Measurements from ENCODE around the gene SMOC2. TPM values are rescaled to one million over a fixed set of nuclear protein-coding genes. Genes with fewer than 3 reads are reported as not detected.

The SMOC2 gene
- total and polyA plus RNA-seq, 4 donors: 1.3 to 6.4 (median 4.6) TPM

GRCh38 chr6:168627506-168628175 is 186.7 kb downstream of the SMOC2 start:
- peaks cover 0 to 2% (median 0%) of the 10 kb centered on the region in 4 donors for H3K9me3 ChIP-seq (ENCODE audit: control insufficient read depth in 4 of 4, insufficient read depth in 3 of 4, low read length in 3 of 4)
- H3K4me3 ChIP-seq: no peak overlapping the region
- H3K27ac ChIP-seq (ENCODE audit: low read depth in 1 of 2, low read length in 1 of 2): no peak overlapping the region
- no peak for TF ChIP-seq CTCF (IDR thresholded peaks at IDR 0.05; ENCODE audit: control extremely low read depth, extremely low read depth)
- no peaks in the 10 kb centered on the region for H3K4me1 ChIP-seq (ENCODE audit: control insufficient read depth in 5 of 5, insufficient read depth in 5 of 5, low read length in 5 of 5)
- no peak for ATAC-seq (ENCODE audit: insufficient read depth, low FRiP score)
- 72 to 77% methylated on average over 8 of the region's 8 CpGs for WGBS, 2 donors
- H3K36me3 ChIP-seq (ENCODE audit: control insufficient read depth in 4 of 4, insufficient read depth in 4 of 4, low read length in 4 of 4): no peaks in the 10 kb centered on the region
- no peak overlapping the region for H3K9ac ChIP-seq (ENCODE audit: insufficient read depth in 1 of 2, low read length in 2 of 2)
- no peak for DNase-seq
- peaks cover 0 to 3% (median 0%) of the 10 kb centered on the region in 3 donors for H3K27me3 ChIP-seq (ENCODE audit: control insufficient read depth in 3 of 3, insufficient read depth in 3 of 3, low read length in 2 of 3)

GRCh38 chr6:168628176-168628553 is 187.2 kb downstream of the SMOC2 start:
- ATAC-seq (ENCODE audit: insufficient read depth, low FRiP score) (no peak), DNase-seq (no peak)
- Histone ChIP-seq H3K36me3 (ENCODE audit: control insufficient read depth in 4 of 4, insufficient read depth in 4 of 4, low read length in 4 of 4) (no peaks in the 10 kb centered on the region), H3K27me3 (ENCODE audit: control insufficient read depth in 3 of 3, insufficient read depth in 3 of 3, low read length in 2 of 3) (peaks cover 0 to 3% (median 0%) of the 10 kb centered on the region in 3 donors), H3K9me3 (ENCODE audit: control insufficient read depth in 4 of 4, insufficient read depth in 3 of 4, low read length in 3 of 4) (no peaks in the 10 kb centered on the region), H3K27ac (ENCODE audit: low read depth in 1 of 2, low read length in 1 of 2) (no peak overlapping the region), H3K4me3 (no peak overlapping the region), H3K4me1 (ENCODE audit: control insufficient read depth in 5 of 5, insufficient read depth in 5 of 5, low read length in 5 of 5) (no peaks in the 10 kb centered on the region), H3K9ac (ENCODE audit: insufficient read depth in 1 of 2, low read length in 2 of 2) (no peak overlapping the region)
- TF ChIP-seq CTCF (IDR thresholded peaks at IDR 0.05; ENCODE audit: control extremely low read depth, extremely low read depth): no peak
- WGBS, 2 donors: 68 to 72% methylated on average over 6 of the region's 6 CpGs

GRCh38 chr6:168628732-168629245 is 187.8 kb downstream of the SMOC2 start:
- H3K4me3 ChIP-seq: no peak overlapping the region
- H3K9me3 ChIP-seq (ENCODE audit: control insufficient read depth in 4 of 4, insufficient read depth in 3 of 4, low read length in 3 of 4): no peaks in the 10 kb centered on the region
- H3K4me1 ChIP-seq (ENCODE audit: control insufficient read depth in 5 of 5, insufficient read depth in 5 of 5, low read length in 5 of 5): no peaks in the 10 kb centered on the region
- DNase-seq (no peak), ATAC-seq (ENCODE audit: insufficient read depth, low FRiP score) (no peak)
- H3K27ac ChIP-seq (ENCODE audit: low read depth in 1 of 2, low read length in 1 of 2): no peak overlapping the region
- H3K36me3 ChIP-seq (ENCODE audit: control insufficient read depth in 4 of 4, insufficient read depth in 4 of 4, low read length in 4 of 4): no peaks in the 10 kb centered on the region
- H3K9ac ChIP-seq (ENCODE audit: insufficient read depth in 1 of 2, low read length in 2 of 2): no peak overlapping the region
- 92 to 95% methylated on average over 19 of the region's 19 CpGs for WGBS, 2 donors
- H3K27me3 ChIP-seq (ENCODE audit: control insufficient read depth in 3 of 3, insufficient read depth in 3 of 3, low read length in 2 of 3): peaks cover 0 to 3% (median 0%) of the 10 kb centered on the region in 3 donors
- TF ChIP-seq CTCF (IDR thresholded peaks at IDR 0.05; ENCODE audit: control extremely low read depth, extremely low read depth): no peak

Data from lung (tissue), 12 donors.